Peyer's patch (tissue), 4 donors: Measurements from ENCODE around the gene SPATS1. TPM values are rescaled to one million over a fixed set of nuclear protein-coding genes. Genes with fewer than 3 reads are reported as not detected.

Source experiments
- DNase-seq, 3 donors: peaks; one replicate each; pipeline ENCODE4 v3.0.0-alpha.2; 2017 to 2019
- H3K27ac ChIP-seq, 4 donors: fragments of 200-600 bp; sonication (generic); one replicate each; pipeline ENCODE4 v1.5.1; 2016 to 2019
- H3K27me3 ChIP-seq, 2 donors: fragments of 200-600 bp; sonication (generic); one replicate each; pipeline ENCODE4 v1.5.1; 2019
- H3K36me3 ChIP-seq, 3 donors: fragments of 200-600 bp; sonication (generic); one replicate each; pipeline ENCODE4 v1.5.1; 2016 to 2019
- H3K4me1 ChIP-seq, 4 donors: fragments of 200-600 bp; sonication (generic); one replicate each; pipeline ENCODE4 v1.5.1; 2016 to 2019
- H3K4me3 ChIP-seq, 4 donors: fragments of 200-600 bp; sonication (generic); 1 replicate in 3 of 4; 2 replicates in 1 of 4; pipeline ENCODE4 v1.5.1; 2016 to 2019; ENCODE audit warnings: mild to moderate bottlenecking in 1 of 4
- H3K9me3 ChIP-seq, 4 donors: fragments of 200-600 bp; sonication (generic); one replicate each; pipeline ENCODE4 v1.5.1; 2016 to 2019; ENCODE audit warnings: mild to moderate bottlenecking in 1 of 4
- CTCF ChIP-seq, 6 experiments: fragments of 450-650 bp in 4 of 6; fragments of 200-600 bp in 2 of 6; sonication (generic) in 1 of 6; IDR thresholded peaks; one replicate each; pipeline ENCODE4 v1.5.1; 2017 to 2019; ENCODE audit warnings: antibody characterized with exemption in 6 of 6, mild to moderate bottlenecking in 3 of 6, moderate library complexity in 1 of 6
- POLR2A ChIP-seq, 2 donors: fragments of 450-650 bp; IDR thresholded peaks; one replicate each; pipeline ENCODE4 v1.5.1; 2017; ENCODE audit warnings: antibody characterized with exemption in 2 of 2, mild to moderate bottlenecking in 2 of 2, moderate library complexity in 2 of 2
- total RNA-seq, 4 donors: library from RNA; depleted of rRNA; stranded (reverse); fragments of >200 nt; gene quantifications; one replicate each; pipeline ENCODE4 v1.1.0, GENCODE V29; 2016

SPATS1 gene
- total RNA-seq, 4 donors from 2014 or later: not detected

- Histone ChIP-seq H3K9me3 (no peaks in the 10 kb centered on the region), H3K36me3 (peaks cover 0 to 19% (median 0%) of the 10 kb centered on the region in 3 donors), H3K4me3 (peak within 1 kb of the TSS; percentile 79 to 99 (median 93)), H3K27ac (peak within 1 kb of the TSS; percentile 94 to 97 (median 94)), H3K4me1 (peaks cover 0 to 21% (median 13%) of the 10 kb centered on the region in 4 donors), H3K27me3 (no peaks in the 10 kb centered on the region)
- no peak for TF ChIP-seq CTCF (IDR thresholded peaks at IDR 0.05)
- peak; percentile 80 to 85 for TF ChIP-seq POLR2A (IDR thresholded peaks at IDR 0.05)
- DNase-seq: peak; percentile 86 to 97 (median 93)
Observed at GRCh38 chr6:44387346-44388134, 45.1 kb downstream of the SPATS1 start, which contains the start of gene CDC5L. CDC5L (plus strand) TSS chr6:44387706; CDS start chr6:44387824, 118 bp downstream.

- no peaks in the 10 kb centered on the region for H3K9me3 ChIP-seq
- peak in 1 of 3 donors; percentile 21 for DNase-seq
- no peaks in the 10 kb centered on the region for H3K27me3 ChIP-seq
- H3K27ac ChIP-seq: peak overlapping the region; percentile 94 to 97 (median 94)
- H3K4me3 ChIP-seq: peak overlapping the region; percentile 79 to 99 (median 93)
- peaks cover 0 to 25% (median 0%) of the 10 kb centered on the region in 3 donors for H3K36me3 ChIP-seq
- TF ChIP-seq CTCF (IDR thresholded peaks at IDR 0.05): no peak
- TF ChIP-seq POLR2A (IDR thresholded peaks at IDR 0.05): no peak
- H3K4me1 ChIP-seq: peaks cover 0 to 21% (median 13%) of the 10 kb centered on the region in 4 donors
Observed at GRCh38 chr6:44388135-44388487, 45.7 kb downstream of the SPATS1 start.

GRCh38 chr6:44388887-44389286 is 46.4 kb downstream of the SPATS1 start:
- no peak for DNase-seq
- Histone ChIP-seq H3K9me3 (no peaks in the 10 kb centered on the region), H3K4me3 (peak overlapping the region in 2 of 4 donors; percentile 18 to 96), H3K27me3 (no peaks in the 10 kb centered on the region), H3K4me1 (peaks cover 0 to 21% (median 13%) of the 10 kb centered on the region in 4 donors), H3K27ac (no peak overlapping the region), H3K36me3 (peaks cover 0 to 32% (median 2%) of the 10 kb centered on the region in 3 donors)
- TF ChIP-seq POLR2A (IDR thresholded peaks at IDR 0.05): no peak
- no peak for TF ChIP-seq CTCF (IDR thresholded peaks at IDR 0.05)

GRCh38 chr6:44390158-44390683 is 47.8 kb downstream of the SPATS1 start:
- H3K36me3 ChIP-seq: peaks cover 0 to 43% (median 2%) of the 10 kb centered on the region in 3 donors
- TF ChIP-seq POLR2A (IDR thresholded peaks at IDR 0.05) (no peak), CTCF (IDR thresholded peaks at IDR 0.05) (no peak)
- no peak for DNase-seq

More at GRCh38 chr6:44390158-44390683, 47.8 kb downstream of the SPATS1 start:
- H3K27me3 ChIP-seq: no peaks in the 10 kb centered on the region
- H3K4me3 ChIP-seq: no peak overlapping the region
- H3K9me3 ChIP-seq: no peaks in the 10 kb centered on the region
- H3K4me1 ChIP-seq: peaks cover 0 to 21% (median 13%) of the 10 kb centered on the region in 4 donors
- H3K27ac ChIP-seq: no peak overlapping the region

Other genes with a start within 250 kb of the SPATS1 start
- 10 to 100 TPM; 35.5 to 51.1 (median 42.6) TPM for gene MRPL14, start 215.2 kb upstream of the SPATS1 start, total RNA-seq
- 10 to 100 TPM; 56.9 to 92.1 (median 81.9) TPM for gene TMEM63B, start 215.1 kb upstream of the SPATS1 start, total RNA-seq
- gene CAPN11, start 183.8 kb upstream of the SPATS1 start, total RNA-seq: 10 to 100 TPM in 1 of 4 donors, 1 to 10 TPM in 1, under 1 TPM in 1, not detected in 1; 0.67 to 16.5 (median 4.9) TPM
- gene MYMX, start 125.7 kb upstream of the SPATS1 start, total RNA-seq: not detected
- gene SLC29A1, start 119.1 kb upstream of the SPATS1 start, total RNA-seq: 10 to 100 TPM in 3 of 4 donors, 1 to 10 TPM in 1; 4.4 to 25.6 (median 19.5) TPM
- 100 to 1,000 TPM; 181 to 330 (median 254) TPM for gene HSP90AB1, start 95.5 kb upstream of the SPATS1 start, total RNA-seq
- 10 to 100 TPM; 10.7 to 35.2 (median 26.5) TPM for gene SLC35B2, start 85.1 kb upstream of the SPATS1 start, total RNA-seq
- gene NFKBIE, start 77.1 kb upstream of the SPATS1 start, total RNA-seq: 10 to 100 TPM; 16.9 to 36.3 (median 24.9) TPM
- gene TMEM151B, start 72.2 kb upstream of the SPATS1 start, total RNA-seq: under 1 TPM in 2 of 4 donors, not detected in 2; 0.27 to 0.57 TPM
- 10 to 100 TPM; 31.5 to 54.7 (median 37.6) TPM for gene AARS2, start 29.3 kb upstream of the SPATS1 start, total RNA-seq
- 10 to 100 TPM in 3 of 4 donors, 1 to 10 TPM in 1; 9.9 to 23.1 (median 15.3) TPM for gene CDC5L, start 45.1 kb downstream of the SPATS1 start, total RNA-seq